Thoracic aorta (tissue), 2 donors: ENCODE data around the gene GPX4. TPM values are rescaled to one million over a fixed set of nuclear protein-coding genes. Genes with fewer than 3 reads are reported as not detected.

Source experiments
- ATAC-seq: fragments of 150-250 bp; one replicate; pipeline ENCODE4 v1.8.0; 2017; ENCODE audit warnings: low read depth; ENCODE audit not compliant: insufficient number of reproducible peaks, low FRiP score
- DNase-seq: peaks from one replicate; pipeline ENCODE4 v3.0.0-alpha.2; 2020; ENCODE audit warnings: low spot score
- H3K27ac ChIP-seq, 2 donors: fragments of 200-600 bp; sonication (generic); 1 replicate in 1 of 2; 2 replicates in 1 of 2; pipeline ENCODE4 v1.5.1; 2016; ENCODE audit warnings: mild to moderate bottlenecking in 2 of 2, moderate library complexity in 2 of 2
- H3K27me3 ChIP-seq: fragments of 200-600 bp; sonication (generic); replicated peaks from 2 replicates; pipeline ENCODE4 v1.6.0; 2016; ENCODE audit warnings: mild to moderate bottlenecking; ENCODE audit not compliant: insufficient read depth
- H3K36me3 ChIP-seq: fragments of 200-600 bp; sonication (generic); one replicate; pipeline ENCODE4 v1.5.1; 2016
- H3K4me1 ChIP-seq, 2 donors: fragments of 200-600 bp; sonication (generic); 1 replicate in 1 of 2; 2 replicates in 1 of 2; pipeline versions ENCODE4 v1.5.1 to v1.6.0; 2016; ENCODE audit warnings: low read depth in 2 of 2, mild to moderate bottlenecking in 1 of 2; ENCODE audit not compliant: control insufficient read depth in 1 of 2
- H3K4me3 ChIP-seq: fragments of 200-600 bp; sonication (generic); 2 replicates; pipeline ENCODE4 v1.5.1; 2016; ENCODE audit warnings: mild to moderate bottlenecking
- H3K9me3 ChIP-seq: fragments of 200-600 bp; sonication (generic); 2 replicates; pipeline ENCODE4 v1.5.1; 2016
- total RNA-seq, 2 donors: library from RNA; depleted of rRNA; stranded (reverse); fragments of >200 nt; gene quantifications; one replicate each; pipeline versions ENCODE4 v1.1.0 to v1.2.3, GENCODE V29; 2016
- TF ChIP-seq, protein P1 (sequence below): fragments of 200-600 bp; sonication (generic); IDR thresholded peaks from one replicate; pipeline ENCODE4 v1.5.1; 2019; ENCODE audit warnings: antibody characterized with exemption

Gene GPX4
- total RNA-seq, 2 donors from 2014 or later, result 259 to 441 TPM

DNA sequence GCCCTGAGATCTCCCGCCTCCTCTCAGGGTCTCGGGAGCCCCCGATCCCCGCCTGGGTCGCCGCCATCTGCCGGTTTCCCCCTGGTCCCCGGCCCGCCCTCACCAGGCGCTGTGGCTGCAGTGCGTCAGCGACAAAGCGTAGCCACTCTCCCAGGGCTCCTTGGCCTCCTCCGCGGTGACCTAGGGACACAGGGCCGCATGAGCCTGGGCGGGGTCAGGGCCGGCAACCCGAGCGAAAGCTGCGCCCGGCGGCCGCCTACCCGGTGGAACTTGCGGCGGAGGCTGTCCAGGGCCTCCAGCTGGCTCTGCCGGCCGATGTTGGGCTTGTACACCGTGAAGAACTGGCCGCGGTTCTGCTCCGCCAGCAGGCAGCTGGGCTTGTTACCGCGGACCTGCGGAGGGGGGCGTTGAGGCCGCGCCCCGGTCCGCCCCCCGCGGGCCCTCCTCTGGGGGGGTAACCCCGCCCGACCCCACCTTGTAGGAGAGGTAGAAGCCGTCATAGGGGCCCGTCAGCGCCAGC, 5.3 kb downstream of the GPX4 start:
- Histone ChIP-seq H3K27ac (no peak overlapping the region), H3K4me3 (no peak overlapping the region), H3K9me3 (no peaks in the 10 kb centered on the region), H3K27me3 (no peaks in the 10 kb centered on the region), H3K36me3 (peaks cover 51% of the 10 kb centered on the region), H3K4me1 (peaks cover 11 to 42% of the 10 kb centered on the region in 2 donors)
- ATAC-seq, result no peak
- no peak for DNase-seq
- TF ChIP-seq, protein P1, sequence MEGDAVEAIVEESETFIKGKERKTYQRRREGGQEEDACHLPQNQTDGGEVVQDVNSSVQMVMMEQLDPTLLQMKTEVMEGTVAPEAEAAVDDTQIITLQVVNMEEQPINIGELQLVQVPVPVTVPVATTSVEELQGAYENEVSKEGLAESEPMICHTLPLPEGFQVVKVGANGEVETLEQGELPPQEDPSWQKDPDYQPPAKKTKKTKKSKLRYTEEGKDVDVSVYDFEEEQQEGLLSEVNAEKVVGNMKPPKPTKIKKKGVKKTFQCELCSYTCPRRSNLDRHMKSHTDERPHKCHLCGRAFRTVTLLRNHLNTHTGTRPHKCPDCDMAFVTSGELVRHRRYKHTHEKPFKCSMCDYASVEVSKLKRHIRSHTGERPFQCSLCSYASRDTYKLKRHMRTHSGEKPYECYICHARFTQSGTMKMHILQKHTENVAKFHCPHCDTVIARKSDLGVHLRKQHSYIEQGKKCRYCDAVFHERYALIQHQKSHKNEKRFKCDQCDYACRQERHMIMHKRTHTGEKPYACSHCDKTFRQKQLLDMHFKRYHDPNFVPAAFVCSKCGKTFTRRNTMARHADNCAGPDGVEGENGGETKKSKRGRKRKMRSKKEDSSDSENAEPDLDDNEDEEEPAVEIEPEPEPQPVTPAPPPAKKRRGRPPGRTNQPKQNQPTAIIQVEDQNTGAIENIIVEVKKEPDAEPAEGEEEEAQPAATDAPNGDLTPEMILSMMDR, result no peak

DNA sequence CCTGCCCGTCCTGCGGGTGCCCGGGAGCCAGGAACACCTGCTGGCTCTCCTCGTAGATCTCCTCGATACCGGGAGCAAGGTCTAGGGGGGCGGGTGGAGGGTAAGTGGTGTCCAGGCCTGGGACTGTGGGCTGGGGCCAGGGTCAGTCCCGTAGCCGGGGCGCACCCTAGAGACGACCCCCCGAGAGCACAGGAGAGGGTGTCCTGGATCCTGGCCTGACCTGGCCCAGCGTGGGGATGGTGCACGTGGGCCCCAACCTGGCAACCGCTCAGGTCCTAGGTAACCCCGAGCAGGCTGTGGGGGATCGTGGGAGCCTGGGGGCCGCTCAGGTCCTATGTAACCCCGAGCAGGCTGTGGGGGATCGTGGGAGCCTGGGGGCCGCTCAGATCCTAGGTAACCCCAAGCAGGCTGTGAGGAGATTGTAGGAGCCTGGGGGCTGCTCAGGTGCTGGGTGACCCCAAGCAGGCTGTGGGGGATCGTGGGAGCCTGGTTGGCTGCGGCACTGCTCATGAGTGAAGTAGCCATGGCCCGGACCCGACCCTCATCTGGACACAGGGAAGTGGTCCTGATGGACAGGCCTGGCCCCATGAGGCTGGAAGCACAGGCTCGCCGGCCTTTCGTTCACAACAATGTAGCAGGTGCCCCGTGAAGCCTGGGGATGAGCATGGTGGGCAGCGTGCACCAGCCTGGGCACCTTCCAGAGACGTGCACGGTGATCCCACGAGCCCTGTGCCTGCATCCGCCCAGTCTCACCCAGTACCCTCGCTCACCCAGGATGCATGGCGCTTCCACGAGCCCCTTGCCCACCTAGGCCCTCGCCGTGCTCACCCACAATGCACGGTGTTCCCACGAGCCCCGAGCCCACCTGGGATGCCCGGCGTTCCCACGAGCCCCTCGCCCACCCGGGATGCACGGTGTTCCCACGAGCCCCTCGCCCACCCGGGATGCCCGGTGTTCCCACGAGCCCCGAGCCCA, 6.2 kb downstream of the GPX4 start:
- no peak for DNase-seq
- Histone ChIP-seq H3K36me3 (peaks cover 59% of the 10 kb centered on the region), H3K27me3 (no peaks in the 10 kb centered on the region), H3K4me1 (peaks cover 11 to 46% of the 10 kb centered on the region in 2 donors), H3K27ac (no peak overlapping the region), H3K4me3 (no peak overlapping the region), H3K9me3 (no peaks in the 10 kb centered on the region)
- no peak for ATAC-seq
- TF ChIP-seq, protein P1, result no peak

DNA sequence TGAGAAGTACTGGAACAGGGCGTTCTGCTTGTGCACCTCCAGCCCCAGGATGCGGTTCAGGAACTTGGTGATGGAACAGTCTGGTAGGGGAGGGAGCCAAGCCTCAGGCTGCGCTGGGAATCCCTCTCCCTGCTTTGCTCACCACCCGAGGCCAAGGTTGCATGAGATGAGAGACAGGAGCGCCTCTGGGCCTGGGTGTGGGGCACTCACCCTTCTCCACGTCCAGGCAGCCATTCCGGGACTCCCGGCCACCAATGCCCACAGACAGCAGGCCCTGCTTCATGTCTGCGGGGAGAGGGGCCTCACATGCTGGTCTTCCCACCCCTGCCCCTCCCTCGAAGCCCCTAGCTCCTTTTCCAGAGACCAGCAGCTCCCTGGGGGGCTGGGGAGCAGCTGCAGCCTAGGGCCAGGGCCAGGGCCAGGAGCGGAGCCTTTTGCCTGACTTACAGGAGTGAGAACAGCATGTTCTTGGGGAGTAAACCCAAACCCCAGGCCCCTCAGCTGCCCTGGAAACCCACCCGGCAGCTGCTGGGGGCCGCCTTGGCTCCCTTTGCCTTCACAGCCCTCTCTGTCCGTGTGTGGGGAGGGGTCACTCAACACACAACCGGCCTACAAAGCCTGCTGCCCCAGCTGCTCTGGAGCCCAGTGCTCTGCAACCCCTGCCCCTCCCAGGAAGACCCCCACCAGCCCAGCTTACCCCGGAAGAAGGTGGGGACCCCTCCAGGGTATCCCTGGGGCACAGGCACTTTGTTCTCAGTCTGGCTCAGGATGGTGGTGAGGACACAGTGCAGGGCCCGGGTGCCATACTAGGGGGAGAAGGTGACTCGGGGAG, 7.2 kb downstream of the GPX4 start:
- H3K4me3 ChIP-seq, result no peak overlapping the region
- peaks cover under 1 to 35% of the 10 kb centered on the region in 2 donors for H3K4me1 ChIP-seq
- DNase-seq (no peak), ATAC-seq (no peak)
- peaks cover 63% of the 10 kb centered on the region for H3K36me3 ChIP-seq
- no peak overlapping the region for H3K27ac ChIP-seq
- H3K27me3 ChIP-seq, result no peaks in the 10 kb centered on the region
- TF ChIP-seq, protein P1, result no peak
- H3K9me3 ChIP-seq, result no peaks in the 10 kb centered on the region

DNA sequence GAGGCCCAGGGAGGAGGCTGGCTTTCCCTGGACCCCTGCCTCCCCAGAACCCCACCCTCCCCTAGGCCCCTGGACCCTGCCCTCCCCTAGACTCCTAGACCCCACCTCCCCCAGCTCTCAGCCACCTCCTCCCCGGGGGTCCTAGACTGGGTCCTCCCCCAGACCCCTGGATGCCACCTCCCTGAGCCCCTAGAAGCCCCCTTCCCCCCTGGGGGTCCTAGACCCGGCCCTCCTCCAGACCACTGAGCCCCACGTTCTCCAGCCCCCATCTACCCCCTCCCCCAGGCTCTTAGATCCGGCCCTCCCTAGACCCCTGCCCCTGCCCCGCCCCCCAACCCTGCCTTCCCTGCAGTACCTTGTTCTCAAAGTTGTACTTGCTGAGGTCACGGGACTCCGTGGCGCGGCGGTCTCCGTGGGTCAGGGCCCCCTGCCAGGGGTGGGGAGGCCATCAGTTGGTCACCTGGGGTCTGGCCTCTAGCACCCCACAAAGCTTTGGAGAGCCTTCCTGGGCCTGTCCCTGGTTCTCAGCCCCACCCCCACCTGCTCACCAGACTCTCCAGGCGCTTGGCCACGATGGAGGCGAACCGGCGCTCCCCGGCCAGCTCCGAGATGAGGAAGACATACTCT, 8.0 kb downstream of the GPX4 start:
- ATAC-seq, result no peak
- TF ChIP-seq, protein P1, result no peak
- no peak overlapping the region for H3K4me3 ChIP-seq
- peaks cover 63% of the 10 kb centered on the region for H3K36me3 ChIP-seq
- no peaks in the 10 kb centered on the region for H3K9me3 ChIP-seq
- H3K27me3 ChIP-seq, result no peaks in the 10 kb centered on the region
- H3K27ac ChIP-seq, result peak overlapping the region in 1 of 2 donors; percentile 22
- H3K4me1 ChIP-seq, result peaks cover 0 to 28% of the 10 kb centered on the region in 2 donors
- no peak for DNase-seq
